HG02678 (cell line): Measurements from ENCODE around the gene METAP1D.
"Not testable (repeated sequence)": the region's sequence is repeated elsewhere in the genome, so short reads cannot be mapped to it uniquely, and the experiment has no call there.

ENCODE experiments used
- ATAC-seq: cut with Tn5 transposase; IDR thresholded peaks from one replicate; pipeline ENCODE4 v1.9.1; 2021; ENCODE audit warnings: mild to moderate bottlenecking, moderate library complexity; ENCODE audit not compliant: unreplicated experiment

Gene METAP1D

DNA sequence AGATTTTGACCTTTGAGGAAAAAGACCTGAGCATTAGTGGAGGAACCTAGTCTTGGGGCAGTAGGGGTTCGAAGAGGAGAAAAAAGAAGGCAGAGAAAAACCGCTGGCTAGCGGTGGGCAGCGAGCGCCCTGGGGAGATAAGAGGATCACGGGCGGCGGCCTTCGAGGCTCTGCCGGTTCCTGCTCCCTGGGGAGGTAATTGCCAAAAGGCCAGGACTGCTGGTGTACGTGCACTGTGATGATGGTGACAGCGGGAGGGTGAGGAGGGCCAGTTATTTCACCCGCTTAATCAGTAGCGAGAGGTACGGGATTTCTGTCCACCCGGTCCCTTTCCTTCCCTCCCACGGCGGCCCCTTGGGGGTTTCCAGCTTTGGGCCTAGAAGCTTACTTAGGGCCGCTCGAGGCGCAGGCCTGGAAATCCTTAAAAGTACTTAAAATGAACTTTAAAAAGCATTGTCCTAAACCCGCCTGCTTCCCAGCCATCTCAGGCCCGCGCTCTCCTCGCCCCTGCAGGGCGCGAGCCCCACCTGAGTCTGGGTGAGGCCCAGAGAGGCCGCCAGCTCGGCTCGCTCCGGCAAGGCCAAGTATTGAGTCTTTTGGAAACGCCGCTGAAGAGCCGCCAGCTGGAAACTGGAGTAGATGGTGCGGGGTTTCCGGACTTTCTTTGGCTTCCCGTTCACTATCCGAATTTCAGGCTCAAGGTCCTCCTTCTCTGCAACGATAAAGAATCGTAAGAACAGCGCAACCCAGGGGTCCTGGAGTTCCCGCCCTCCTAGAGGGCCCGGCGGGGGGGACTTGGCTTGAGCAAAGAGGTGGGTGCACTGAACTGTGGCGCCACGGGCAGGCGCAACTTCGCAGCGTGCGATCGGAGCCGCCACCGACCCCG is 101.4 kb downstream of the METAP1D start:
- ATAC-seq: no peak

DNA sequence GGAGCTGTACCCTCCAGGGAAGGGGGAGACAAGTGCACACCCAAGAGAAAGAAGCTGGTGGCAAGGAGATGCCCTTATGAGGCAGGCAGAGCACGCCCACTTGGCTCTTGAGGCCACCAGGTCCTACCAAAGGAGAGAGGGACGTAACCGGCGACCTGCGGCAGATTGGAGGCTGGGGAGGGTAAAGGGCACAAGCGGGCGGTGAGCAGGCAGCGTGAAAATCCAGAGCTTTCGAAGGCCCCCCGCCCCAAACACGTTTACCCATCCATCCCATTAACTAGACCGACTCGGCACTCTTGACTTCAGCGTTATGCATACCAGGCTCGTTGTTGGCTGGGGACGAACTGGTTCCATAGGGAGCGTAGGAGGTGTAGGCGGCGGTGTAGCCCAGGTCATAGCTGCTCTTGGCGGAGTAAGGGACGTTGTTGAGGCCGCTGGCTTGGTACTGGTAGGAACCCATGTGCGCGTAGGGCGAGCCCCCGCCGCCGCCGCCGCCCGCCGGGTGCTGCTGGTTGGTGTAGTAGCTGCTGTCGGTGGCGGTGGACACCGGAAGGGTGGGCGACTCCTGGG is 102.2 kb downstream of the METAP1D start:
- ATAC-seq: no peak

DNA sequence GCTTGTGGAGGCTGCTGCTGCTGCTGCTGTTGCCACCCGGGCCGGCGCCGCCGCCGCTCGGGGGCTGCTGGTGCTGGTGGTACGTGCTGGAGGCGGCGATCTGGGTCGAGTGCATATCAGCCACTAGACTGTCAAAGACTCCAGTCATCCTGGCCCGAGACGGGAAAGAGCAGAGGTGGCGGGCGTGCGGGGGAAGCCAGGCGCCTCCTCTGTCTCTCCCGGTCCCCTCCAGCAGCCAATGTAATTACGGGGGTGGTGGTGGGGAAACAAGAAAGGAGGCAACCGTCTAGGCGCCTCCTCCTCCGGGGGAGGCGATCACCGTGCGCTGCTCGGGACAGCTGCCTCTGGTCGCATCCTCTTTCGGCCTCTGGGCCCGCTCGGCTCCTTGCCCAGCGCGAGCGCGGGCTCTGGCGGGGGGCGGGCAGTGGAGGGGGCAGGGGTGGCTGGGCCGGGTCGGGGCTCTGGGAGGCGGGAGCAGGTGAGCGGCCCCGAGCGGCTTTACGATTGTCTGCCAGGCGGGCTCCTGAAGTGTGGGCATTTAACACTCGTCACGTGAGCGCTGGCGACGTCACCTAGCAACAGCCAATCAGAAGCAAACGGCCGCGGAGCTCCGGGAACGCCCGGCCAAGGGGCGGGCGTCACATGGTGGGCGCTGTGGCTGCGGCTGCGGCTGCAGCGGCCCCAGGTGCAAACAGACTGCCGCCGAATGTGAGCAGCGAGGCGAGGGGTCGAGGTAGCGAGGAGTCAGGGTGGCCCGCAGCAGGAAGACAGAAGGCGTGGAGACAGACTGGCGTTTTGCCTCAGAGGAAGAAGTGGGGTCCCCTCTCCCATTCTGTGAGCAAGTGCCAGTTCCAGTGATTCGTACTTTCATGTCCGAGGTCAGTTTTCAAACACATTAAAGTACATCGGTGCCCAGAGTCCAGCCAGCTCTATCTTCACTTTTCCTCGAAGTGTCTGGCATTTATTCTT is 102.9 kb downstream of the METAP1D start, which contains the start of gene DLX2:
TSS of gene DLX2 (minus strand) at position 510 of the 969 bp plus-strand sequence. CDS start at position 148, 362 bp downstream.
- peak; percentile 79 for ATAC-seq

GRCh38 chr2:172103471-172104272 is 103.9 kb downstream of the METAP1D start:
- ATAC-seq: no peak

DNA sequence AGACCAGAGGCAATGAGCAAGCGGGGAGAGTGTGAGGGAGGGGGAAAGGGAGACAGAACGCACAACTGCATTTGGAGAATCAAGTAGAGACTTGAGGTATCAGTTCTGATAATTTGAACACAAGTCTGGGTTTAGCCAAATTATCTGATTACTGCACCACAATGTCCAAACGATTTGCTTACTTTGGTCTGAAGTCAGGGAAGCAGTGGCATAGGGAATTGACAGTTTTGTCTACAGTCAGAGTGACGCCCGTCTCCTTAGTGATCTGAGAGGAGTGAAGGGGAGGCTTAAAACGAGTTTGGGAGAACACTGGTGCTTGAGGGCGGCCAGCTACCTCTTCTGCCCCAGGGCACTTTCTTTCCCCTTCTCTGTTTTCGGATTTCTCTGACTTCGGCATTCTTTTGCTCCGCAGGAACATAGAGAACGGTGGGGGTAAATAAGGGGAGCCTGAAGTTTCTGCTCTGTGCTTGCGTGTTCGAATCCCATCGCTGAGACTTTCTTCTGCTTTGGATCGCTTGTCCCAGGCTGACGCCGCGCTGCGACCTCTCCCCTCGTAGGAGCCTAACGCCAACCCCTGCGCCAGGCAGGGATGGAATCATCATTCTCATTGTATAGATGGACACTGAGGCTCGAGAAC is 105.8 kb downstream of the METAP1D start:
- no peak for ATAC-seq

DNA sequence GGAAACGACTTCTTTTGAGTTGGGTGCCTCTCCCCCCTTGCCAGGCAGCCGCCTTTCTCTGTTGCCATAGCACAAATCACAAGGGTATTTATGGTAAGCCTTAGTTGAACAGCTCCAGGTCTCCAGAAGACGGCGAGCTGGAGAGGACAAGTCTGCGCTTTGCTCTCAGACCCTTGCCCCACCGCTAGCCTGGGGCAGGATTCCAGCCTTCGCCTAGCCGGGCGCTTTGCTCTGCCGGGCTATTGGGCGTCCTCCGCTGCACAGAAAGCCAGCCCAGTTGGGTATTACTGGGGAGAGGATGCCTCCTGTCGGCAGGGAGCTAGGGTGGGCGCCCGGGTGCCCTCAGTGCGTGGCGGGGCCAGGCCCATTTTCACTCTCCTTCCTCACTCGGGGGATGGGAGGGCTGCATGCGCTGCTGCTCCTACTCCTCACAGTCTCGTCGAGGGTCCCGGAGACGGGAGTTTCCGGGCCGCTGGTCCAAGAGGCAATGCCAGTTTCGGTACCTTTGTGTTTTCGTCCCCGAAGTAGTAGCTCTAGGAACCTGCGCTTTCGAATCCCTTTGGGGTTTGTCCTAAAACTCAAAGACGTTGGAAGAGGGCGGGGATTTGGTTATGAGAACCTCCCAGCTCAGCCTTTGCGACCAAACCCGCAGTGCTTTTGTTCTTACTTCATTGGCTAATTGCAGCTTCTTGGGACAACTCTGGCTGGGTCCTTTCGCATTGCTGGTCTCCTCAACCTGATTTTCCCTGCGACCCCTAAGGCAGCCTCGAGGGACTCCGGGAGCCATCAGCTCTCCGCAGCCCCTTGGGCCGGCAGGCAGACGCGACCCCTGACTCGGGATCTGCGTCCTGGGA is 106.6 kb downstream of the METAP1D start:
- ATAC-seq: no peak

- no peak for ATAC-seq
These were observed 108.2 kb downstream of the METAP1D start for GRCh38 chr2:172107690-172108586.

GRCh38 chr2:172108587-172108930 is 108.8 kb downstream of the METAP1D start:
- ATAC-seq: no peak

GRCh38 chr2:172109256-172109987 is 109.7 kb downstream of the METAP1D start:
- ATAC-seq: no peak

DNA sequence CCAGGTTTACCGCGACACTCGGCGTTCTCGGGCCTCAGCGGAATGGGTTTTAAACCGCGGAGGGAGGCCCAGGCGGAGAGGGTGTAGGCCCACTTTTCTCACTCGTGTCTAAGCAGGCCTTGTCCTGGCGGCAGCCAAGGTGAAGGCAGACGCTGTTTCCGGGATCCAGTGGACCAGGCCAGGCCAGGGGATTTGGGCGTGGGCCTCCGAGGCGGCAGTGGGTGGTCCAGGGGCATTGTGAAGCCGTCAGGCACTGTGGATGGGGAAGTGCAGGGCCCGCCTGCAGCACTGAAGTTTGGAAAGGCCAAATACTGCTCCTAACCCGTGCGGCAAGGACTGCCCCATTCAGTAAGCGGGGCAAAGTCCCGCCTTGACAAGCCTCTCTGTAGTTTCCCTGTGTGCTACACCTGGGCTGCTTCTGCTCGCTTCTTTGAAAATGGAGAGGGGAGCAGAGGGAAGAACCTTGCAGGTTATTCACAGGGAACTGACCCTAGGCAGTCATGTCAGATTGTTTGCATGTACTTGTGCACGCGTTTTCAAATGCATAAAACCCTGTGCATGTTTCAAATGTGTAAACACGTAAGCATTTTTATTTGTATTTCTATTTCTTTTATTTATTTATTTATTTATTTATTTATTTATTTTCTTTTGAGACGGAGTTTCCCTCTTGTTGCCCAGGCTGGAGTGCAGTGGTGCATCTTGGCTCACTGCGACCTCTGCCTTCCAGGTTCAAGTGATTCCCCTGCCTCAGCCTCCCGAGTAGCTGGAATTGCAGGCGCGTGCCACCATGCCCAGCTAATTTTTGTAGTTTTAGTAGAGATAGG is 110.4 kb downstream of the METAP1D start:
- ATAC-seq: no peak

- ATAC-seq: no peak
These were observed 113.9 kb downstream of the METAP1D start for GRCh38 chr2:172113617-172114016.

GRCh38 chr2:172114176-172114575 is 114.4 kb downstream of the METAP1D start:
- ATAC-seq: not testable (repeated sequence)

DNA sequence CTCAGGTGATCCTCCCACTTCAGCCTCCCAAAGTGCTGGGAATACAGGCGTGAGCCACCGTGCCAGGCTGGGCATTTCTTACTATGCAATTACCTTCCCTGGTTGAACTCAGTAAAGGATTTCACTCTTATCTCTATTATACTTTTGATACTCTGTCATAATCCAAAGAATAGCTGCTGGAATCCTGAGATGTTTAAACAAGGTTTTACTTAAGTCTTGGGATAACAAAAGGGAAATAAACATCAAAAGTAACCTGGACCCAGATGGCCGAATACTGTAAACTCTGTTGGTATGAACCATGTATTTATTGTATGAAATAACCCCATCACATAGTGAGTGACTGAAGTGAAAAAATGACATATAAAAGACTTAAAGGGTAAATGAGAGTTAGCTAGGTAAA is 114.8 kb downstream of the METAP1D start:
- no peak for ATAC-seq

- no peak for ATAC-seq
These were observed 116.4 kb downstream of the METAP1D start for GRCh38 chr2:172116107-172116506.

GRCh38 chr2:172119089-172119488 is 119.3 kb downstream of the METAP1D start:
- ATAC-seq: no peak

- no peak for ATAC-seq
These were observed 120.4 kb downstream of the METAP1D start for GRCh38 chr2:172120118-172120517.
